ENCODE measurements around the gene ACKR4.
"Not testable (repeated sequence)": the region's sequence is repeated elsewhere in the genome, so short reads cannot be mapped to it uniquely, and the experiment has no call there.

The ACKR4 gene

DNA sequence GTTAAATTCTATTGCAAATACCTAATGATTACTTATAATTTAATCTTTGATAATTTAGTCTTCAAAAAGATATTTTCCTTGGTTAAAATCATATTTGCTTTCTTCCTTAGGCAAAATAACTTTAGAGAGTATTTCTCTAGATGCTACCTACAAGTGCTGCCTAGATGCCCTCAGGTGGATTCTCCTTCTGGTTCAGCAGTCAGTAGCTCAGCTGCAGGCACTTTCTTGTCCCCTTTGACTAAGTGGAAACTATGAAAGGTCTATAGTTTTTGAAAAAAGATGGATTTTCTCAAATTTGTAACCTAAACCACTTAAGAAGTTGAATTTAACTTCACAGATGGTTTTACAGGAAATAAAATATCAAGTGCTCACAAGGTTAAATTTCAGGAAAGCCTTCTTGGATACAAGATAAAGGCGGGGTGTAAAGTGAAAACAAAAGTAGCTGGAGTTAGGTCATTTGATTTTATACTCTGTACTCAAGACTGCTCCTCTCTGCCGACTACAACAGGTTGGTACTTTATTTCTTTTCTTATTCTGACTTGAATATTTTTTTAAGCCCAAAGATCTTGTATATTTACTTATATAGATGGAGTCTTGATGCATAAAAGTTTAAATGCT is at the start of gene ACKR4:
ACKR4 (plus strand) TSS at position 455 of the 618 bp plus-strand sequence. CDS start 3,128 bp downstream, outside the sequence.
- no peak for FAIRE-seq

- no peak for FAIRE-seq
These were observed 47.9 kb upstream of the ACKR4 start for GRCh38 chr3:132549169-132549568.

GRCh38 chr3:132549890-132550578 is 47.0 kb upstream of the ACKR4 start:
- FAIRE-seq, result no peak

GRCh38 chr3:132550579-132551305 is 46.3 kb upstream of the ACKR4 start:
- FAIRE-seq, result no peak

GRCh38 chr3:132553826-132554225 is 43.2 kb upstream of the ACKR4 start:
- no peak for FAIRE-seq

- no peak for FAIRE-seq
These were observed 42.6 kb upstream of the ACKR4 start for GRCh38 chr3:132554437-132554836.

DNA sequence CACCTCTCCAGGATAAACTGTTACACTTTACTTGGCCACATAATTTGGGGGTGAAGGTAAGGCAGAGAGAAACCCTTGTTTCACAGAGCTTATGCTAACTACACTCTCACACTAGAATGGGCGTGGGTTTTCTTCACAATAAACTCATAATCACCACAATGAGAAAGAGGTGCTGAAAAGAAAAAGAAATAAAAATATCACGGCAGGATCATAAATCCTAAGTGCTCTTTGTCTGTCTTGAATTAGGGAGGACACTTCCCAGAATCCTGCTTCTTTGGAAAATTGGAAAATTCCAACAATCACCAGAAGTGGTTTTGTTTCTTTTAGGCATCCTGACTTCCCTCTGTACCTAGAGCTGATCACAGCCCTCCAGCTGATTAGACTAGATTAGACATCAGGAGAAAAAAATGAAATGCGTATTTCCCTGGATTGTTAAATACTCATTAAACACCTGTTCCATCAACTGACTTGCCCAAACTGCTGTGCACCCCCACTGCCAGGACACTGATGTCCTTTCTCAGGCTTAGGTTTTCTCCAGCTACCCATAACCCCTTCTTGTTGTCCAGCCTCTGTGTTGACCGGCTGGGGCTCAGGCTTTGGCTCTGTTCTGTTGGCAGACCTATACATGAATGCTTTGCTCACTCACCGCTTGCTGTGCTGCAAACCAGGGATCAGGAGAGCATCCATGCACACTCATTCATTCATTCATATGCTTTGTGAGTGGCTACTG is 41.6 kb upstream of the ACKR4 start:
- FAIRE-seq, result no peak

DNA sequence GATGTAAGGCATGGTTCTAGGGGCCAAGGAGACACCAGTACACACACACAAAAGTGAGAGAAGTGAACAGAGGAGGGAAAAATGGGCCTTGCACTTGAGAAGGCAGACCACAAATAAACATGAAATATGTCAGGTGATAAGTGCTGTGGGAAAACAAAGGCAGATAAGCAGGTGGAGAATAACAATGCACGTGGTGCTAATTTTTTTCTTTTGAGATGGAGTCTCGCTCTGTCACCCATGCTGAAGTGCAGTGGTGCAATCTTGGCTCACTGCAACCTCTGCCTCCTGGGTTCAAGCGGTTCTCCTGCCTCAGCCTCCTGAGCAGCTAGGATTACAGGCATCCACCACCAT is 41.1 kb upstream of the ACKR4 start:
- not testable (repeated sequence) for FAIRE-seq

- FAIRE-seq, result no peak
These were observed 40.4 kb upstream of the ACKR4 start for GRCh38 chr3:132556508-132557159.

DNA sequence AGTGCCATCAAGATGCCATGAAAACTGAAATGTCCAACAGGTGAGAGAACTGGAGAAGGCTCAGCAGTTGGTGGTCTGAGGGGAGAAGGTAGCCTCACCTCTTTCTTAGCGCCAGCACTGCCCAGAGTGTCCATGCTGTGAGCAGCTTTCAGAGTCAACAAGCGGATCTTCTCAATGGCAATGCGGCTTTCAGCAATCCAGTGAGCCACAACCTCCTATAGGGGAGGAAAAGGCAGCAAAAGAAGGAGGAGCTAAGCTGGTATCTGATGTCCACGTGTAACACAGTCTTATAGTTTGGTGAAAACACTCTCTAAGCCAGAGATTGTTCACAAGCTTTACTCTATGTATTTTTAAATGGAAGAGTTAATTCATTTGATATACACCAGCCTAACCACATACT is 36.1 kb upstream of the ACKR4 start:
- no peak for FAIRE-seq

DNA sequence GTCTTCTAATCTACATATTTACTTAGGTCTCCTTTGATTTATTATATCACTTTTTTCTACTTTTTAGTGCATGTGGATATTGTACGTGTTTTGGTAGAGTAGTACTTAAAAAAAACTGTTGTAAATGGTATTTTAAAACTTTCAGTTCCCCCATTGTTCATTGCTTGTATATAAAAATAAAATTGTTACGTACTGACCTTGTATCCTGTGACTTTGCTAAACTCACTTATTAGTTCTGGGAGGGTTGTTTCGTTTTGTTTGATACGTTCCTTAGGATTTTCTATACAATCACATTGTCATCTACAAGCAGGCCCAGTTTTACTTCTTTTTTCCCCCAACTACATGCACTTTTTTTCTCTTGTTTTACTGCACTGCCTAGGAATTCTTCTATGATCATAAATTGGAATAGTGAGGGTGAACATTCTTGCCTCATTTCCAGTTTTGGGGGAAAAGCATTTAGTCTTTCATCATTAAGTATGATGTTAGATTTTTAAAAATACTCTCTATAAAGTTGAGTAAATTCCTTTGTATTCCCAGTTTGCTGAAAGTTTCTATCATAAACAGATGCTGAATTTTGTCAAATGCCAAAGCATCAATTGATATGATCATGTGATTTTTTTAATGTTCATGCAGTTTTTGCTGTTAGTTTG is 33.5 kb upstream of the ACKR4 start:
- FAIRE-seq, result no peak

DNA sequence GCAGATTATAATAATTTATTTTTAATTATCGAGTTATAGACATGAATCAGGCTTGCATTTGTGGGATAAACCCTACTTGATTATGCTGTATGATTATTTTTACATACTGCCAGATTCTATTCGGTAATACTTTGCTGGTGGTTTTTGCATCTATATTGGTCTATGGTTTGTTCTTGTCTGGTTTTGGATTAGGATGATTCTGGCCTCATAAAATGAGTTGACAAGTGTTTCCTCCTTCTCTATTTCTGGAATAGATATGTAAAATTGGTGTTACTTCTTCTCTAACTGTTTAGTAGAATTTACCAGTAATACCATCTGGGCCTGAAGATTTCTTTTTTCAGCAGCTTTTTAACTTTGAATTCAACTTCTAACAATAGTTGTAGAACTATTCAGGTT is 33.0 kb upstream of the ACKR4 start:
- FAIRE-seq, result no peak

- no peak for FAIRE-seq
These were observed 28.6 kb upstream of the ACKR4 start for GRCh38 chr3:132568422-132568821.

- FAIRE-seq, result no peak
These were observed 27.9 kb upstream of the ACKR4 start for GRCh38 chr3:132569153-132569552.

DNA sequence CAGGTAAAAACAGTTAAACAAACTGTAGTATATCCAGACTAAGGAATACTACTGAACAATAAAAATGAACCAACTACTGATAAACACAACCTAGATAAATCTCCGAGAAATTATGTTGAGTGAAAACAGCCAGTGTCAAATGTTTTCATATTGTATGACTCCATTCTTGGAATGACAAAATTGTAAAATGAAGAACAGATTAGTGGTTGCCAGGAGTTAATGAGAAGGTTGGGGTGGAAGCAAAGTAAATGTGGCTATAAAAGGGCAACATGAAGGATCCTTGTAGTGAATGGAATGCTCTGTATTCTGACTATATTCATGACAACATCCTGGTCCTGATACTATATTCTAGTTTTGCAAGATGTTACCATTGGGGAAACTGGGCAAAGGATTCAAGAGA is 27.5 kb upstream of the ACKR4 start:
- FAIRE-seq, result no peak

- no peak for FAIRE-seq
These were observed 27.1 kb upstream of the ACKR4 start for GRCh38 chr3:132570016-132570415.

GRCh38 chr3:132573797-132574211 is 23.3 kb upstream of the ACKR4 start:
- FAIRE-seq, result no peak

GRCh38 chr3:132587401-132587800 is 9.7 kb upstream of the ACKR4 start:
- FAIRE-seq, result peak; percentile 27

DNA sequence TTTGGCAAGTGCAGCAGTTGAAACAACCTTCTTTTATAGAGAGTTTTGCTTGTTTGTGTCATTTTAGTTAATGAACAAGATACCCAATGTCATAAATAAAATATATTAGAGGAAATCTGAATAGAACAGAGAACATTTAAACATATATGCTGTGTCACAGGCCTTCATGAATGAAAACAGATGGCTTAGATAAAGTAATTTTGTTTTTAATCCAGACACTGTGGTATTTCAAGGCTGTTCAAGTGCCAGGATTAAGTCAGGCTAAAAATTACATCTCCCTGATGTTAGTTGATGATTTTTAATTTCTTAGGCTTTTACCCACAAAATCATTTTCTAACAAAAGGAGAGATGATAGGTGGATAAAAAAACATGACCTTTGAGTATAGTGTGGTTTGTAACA is 4.9 kb upstream of the ACKR4 start:
- FAIRE-seq, result no peak

GRCh38 chr3:132593241-132593946 is 3.7 kb upstream of the ACKR4 start:
- FAIRE-seq, result no peak

- FAIRE-seq, result no peak
These were observed 3.1 kb upstream of the ACKR4 start for GRCh38 chr3:132593947-132594323.

GRCh38 chr3:132594498-132594897 is 2.6 kb upstream of the ACKR4 start:
- FAIRE-seq, result no peak
